Nephron progenitor cell (in vitro differentiated cells): ENCODE results near the gene C2orf76.

Experiments
- DNase-seq: peaks from one replicate; pipeline ENCODE4 v3.0.0; 2021
- H3K27ac Mint-ChIP-seq: 2 replicates; pipeline ENCODE4 v1.8.0; 2021; ENCODE audit warnings: mild to moderate bottlenecking, moderate library complexity, mixed read lengths
- H3K27me3 Mint-ChIP-seq: 2 replicates; pipeline ENCODE4 v1.8.0; 2021; ENCODE audit warnings: mild to moderate bottlenecking, low read depth, mixed read lengths; ENCODE audit not compliant: poor library complexity
- H3K36me3 Mint-ChIP-seq: 2 replicates; pipeline ENCODE4 v1.8.0; 2021; ENCODE audit warnings: low read depth, mixed read lengths
- H3K4me1 Mint-ChIP-seq: 2 replicates; pipeline ENCODE4 v1.8.0; 2021; ENCODE audit warnings: mixed read lengths
- H3K4me3 Mint-ChIP-seq: 2 replicates; pipeline ENCODE4 v1.8.0; 2021; ENCODE audit warnings: mild to moderate bottlenecking, moderate library complexity, mixed read lengths
- H3K9me3 Mint-ChIP-seq: 2 replicates; pipeline ENCODE4 v1.8.0; 2021; ENCODE audit warnings: mild to moderate bottlenecking, moderate library complexity, mixed read lengths
- CTCF ChIP-seq: fragments of 200-600 bp; sonication (generic); IDR thresholded peaks from 2 replicates; pipeline ENCODE4 v1.5.0; 2021; ENCODE audit warnings: antibody characterized with exemption

C2orf76 gene

GRCh38 chr2:119305497-119306195, 61.0 kb downstream of the C2orf76 start:
- no peaks in the 10 kb centered on the region for H3K9me3 Mint-ChIP-seq
- H3K27me3 Mint-ChIP-seq, result peaks cover 3% of the 10 kb centered on the region
- no peaks in the 10 kb centered on the region for H3K36me3 Mint-ChIP-seq
- peaks cover 4% of the 10 kb centered on the region for H3K4me1 Mint-ChIP-seq
- no peak for TF ChIP-seq CTCF
- no peak for DNase-seq
- no peak overlapping the region for H3K27ac Mint-ChIP-seq
- H3K4me3 Mint-ChIP-seq, result no peak overlapping the region

GRCh38 chr2:119304847-119305246, 61.8 kb downstream of the C2orf76 start:
- no peak for TF ChIP-seq CTCF
- no peak for DNase-seq
- H3K4me3 Mint-ChIP-seq, result no peak overlapping the region
- H3K9me3 Mint-ChIP-seq, result no peaks in the 10 kb centered on the region
- H3K36me3 Mint-ChIP-seq, result no peaks in the 10 kb centered on the region
- peaks cover 6% of the 10 kb centered on the region for H3K27me3 Mint-ChIP-seq
- H3K4me1 Mint-ChIP-seq, result peaks cover 4% of the 10 kb centered on the region
- no peak overlapping the region for H3K27ac Mint-ChIP-seq

- Mint-ChIP-seq H3K27ac (no peak overlapping the region), H3K27me3 (peaks cover 7% of the 10 kb centered on the region), H3K9me3 (no peaks in the 10 kb centered on the region), H3K36me3 (no peaks in the 10 kb centered on the region), H3K4me3 (no peak overlapping the region), H3K4me1 (peaks cover 4% of the 10 kb centered on the region)
- DNase-seq, result no peak
- TF ChIP-seq CTCF, result no peak
These were observed 65.2 kb downstream of the C2orf76 start for GRCh38 chr2:119301413-119301812.

GRCh38 chr2:119295688-119296375, 70.8 kb downstream of the C2orf76 start:
- H3K27me3 Mint-ChIP-seq, result peaks cover 24% of the 10 kb centered on the region
- TF ChIP-seq CTCF, result no peak

GRCh38 chr2:119294671-119295070, 72.0 kb downstream of the C2orf76 start:
- no peak for TF ChIP-seq CTCF
- H3K36me3 Mint-ChIP-seq, result no peaks in the 10 kb centered on the region
- H3K27me3 Mint-ChIP-seq, result peaks cover 21% of the 10 kb centered on the region
- no peaks in the 10 kb centered on the region for H3K9me3 Mint-ChIP-seq
- no peak overlapping the region for H3K27ac Mint-ChIP-seq
- no peak overlapping the region for H3K4me3 Mint-ChIP-seq
- H3K4me1 Mint-ChIP-seq, result no peaks in the 10 kb centered on the region
- no peak for DNase-seq

More at GRCh38 chr2:119295688-119296375, 70.8 kb downstream of the C2orf76 start:
- Mint-ChIP-seq H3K9me3 (no peaks in the 10 kb centered on the region), H3K4me1 (no peaks in the 10 kb centered on the region), H3K36me3 (no peaks in the 10 kb centered on the region), H3K27ac (no peak overlapping the region), H3K4me3 (no peak overlapping the region)
- no peak for DNase-seq
